HL-60 (cell line): ENCODE data around the gene JARID2.

Experiments used
- DNase-seq, 2 experiments: peaks; one replicate each; pipeline ENCODE4 v3.0.0-alpha.2; 2010 to 2020; ENCODE audit warnings: low read depth in 1 of 2, low spot score in 1 of 2
- H3K27ac ChIP-seq: fragments of 250-450 bp; sonication (Bioruptor Pico); replicated peaks from 2 replicates; pipeline ENCODE4 v1.5.1; 2020; ENCODE audit warnings: mild to moderate bottlenecking, moderate library complexity
- H3K27me3 ChIP-seq: fragments of 250-450 bp; sonication (Bioruptor Pico); 2 replicates; pipeline ENCODE4 v1.5.1; 2021; ENCODE audit warnings: mild to moderate bottlenecking, moderate library complexity; ENCODE audit not compliant: insufficient read depth, poor library complexity, severe bottlenecking
- H3K4me3 ChIP-seq: replicated peaks from 2 replicates; pipeline ENCODE4 v1.5.1; 2011; ENCODE audit warnings: mild to moderate bottlenecking, control low read depth, low read length; ENCODE audit not compliant: insufficient read depth
- GABPA ChIP-seq: IDR thresholded peaks from 2 replicates; pipeline ENCODE4 v1.6.1; 2012; ENCODE audit warnings: low read depth
- POLR2AphosphoS5 ChIP-seq: IDR thresholded peaks from 2 replicates; pipeline ENCODE4 v1.6.1; 2012; ENCODE audit warnings: low read depth
- REST ChIP-seq: IDR thresholded peaks from 2 replicates; pipeline ENCODE4 v1.6.1; 2012; ENCODE audit warnings: low read depth; ENCODE audit not compliant: insufficient replicate concordance
- SPI1 ChIP-seq: IDR thresholded peaks from 2 replicates; pipeline ENCODE4 v1.6.1; 2012; ENCODE audit warnings: low read depth, mild to moderate bottlenecking, borderline replicate concordance
- TF ChIP-seq, protein P1 (sequence below): IDR thresholded peaks from one replicate; pipeline ENCODE4 v1.5.1; 2011; ENCODE audit warnings: low read length, control low read depth, inconsistent platforms; ENCODE audit not compliant: insufficient read depth

JARID2 gene

GRCh38 chr6:15257357-15258132 lies 11.7 kb downstream of the JARID2 start:
- H3K27ac ChIP-seq = no peak overlapping the region
- no peak overlapping the region for H3K4me3 ChIP-seq
- TF ChIP-seq, protein P1, sequence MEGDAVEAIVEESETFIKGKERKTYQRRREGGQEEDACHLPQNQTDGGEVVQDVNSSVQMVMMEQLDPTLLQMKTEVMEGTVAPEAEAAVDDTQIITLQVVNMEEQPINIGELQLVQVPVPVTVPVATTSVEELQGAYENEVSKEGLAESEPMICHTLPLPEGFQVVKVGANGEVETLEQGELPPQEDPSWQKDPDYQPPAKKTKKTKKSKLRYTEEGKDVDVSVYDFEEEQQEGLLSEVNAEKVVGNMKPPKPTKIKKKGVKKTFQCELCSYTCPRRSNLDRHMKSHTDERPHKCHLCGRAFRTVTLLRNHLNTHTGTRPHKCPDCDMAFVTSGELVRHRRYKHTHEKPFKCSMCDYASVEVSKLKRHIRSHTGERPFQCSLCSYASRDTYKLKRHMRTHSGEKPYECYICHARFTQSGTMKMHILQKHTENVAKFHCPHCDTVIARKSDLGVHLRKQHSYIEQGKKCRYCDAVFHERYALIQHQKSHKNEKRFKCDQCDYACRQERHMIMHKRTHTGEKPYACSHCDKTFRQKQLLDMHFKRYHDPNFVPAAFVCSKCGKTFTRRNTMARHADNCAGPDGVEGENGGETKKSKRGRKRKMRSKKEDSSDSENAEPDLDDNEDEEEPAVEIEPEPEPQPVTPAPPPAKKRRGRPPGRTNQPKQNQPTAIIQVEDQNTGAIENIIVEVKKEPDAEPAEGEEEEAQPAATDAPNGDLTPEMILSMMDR = no peak
- no peak for TF ChIP-seq REST
- no peak for TF ChIP-seq SPI1
- TF ChIP-seq POLR2AphosphoS5 = no peak
- TF ChIP-seq GABPA = no peak
- DNase-seq = no peak
- no peaks in the 10 kb centered on the region for H3K27me3 ChIP-seq

DNA sequence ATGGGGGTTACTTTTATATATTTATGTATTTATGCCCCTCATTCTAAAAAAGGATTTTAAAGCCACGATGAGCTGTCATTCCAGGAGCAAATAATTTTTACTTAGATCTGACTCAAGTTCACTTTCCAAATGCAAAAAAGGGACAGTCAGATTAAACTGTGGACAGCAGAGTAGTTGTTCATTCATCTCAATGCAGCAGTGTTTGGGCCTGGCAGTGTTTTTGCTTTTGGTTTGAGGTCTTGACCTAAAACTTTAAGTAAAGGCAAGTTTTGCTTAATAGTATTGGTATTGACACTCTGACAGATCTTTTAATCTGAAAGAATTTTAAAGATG lies 13.9 kb downstream of the JARID2 start:
- no peak for DNase-seq
- Histone ChIP-seq H3K27me3 (no peaks in the 10 kb centered on the region), H3K27ac (no peak overlapping the region), H3K4me3 (no peak overlapping the region)
- TF ChIP-seq GABPA (no peak), SPI1 (no peak), REST (no peak), POLR2AphosphoS5 (no peak)
- TF ChIP-seq, protein P1 = no peak

DNA sequence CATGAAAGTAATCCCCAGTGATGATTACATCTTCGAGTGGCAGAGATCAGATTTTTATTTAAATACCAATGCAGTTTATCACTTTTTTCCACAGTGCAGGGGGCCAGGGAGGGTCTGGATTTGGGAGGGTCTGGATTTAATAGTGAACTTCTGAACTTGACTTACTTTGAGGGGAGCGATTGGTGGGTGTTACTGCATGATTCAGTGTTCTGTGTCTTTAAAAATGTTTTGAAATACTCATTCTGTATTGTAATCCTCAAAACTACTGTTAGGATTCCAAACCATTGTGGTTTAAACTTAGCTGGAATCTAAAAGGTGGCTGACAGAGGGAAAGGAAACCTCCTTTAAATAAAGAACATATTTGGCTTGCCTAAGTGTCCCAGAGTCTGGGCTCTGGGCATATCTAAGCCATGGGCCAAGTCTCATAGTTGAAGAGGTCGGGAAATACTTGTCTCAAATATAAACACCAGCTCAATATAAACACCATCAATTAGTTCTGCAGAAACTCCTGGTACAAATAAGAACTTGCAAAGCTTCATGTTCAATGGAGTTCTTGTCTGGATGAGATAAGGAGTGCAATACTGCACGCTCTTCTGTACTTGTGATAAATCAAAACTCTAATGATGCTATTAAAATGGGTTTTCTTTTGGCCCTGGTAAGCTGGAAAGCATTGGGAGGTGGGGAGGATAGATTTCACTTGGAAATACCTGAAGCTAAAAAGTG lies 14.4 kb downstream of the JARID2 start:
- TF ChIP-seq GABPA (no peak), SPI1 (no peak), POLR2AphosphoS5 (no peak), REST (no peak)
- TF ChIP-seq, protein P1 = no peak
- no peak for DNase-seq
- H3K4me3 ChIP-seq = no peak overlapping the region
- no peak overlapping the region for H3K27ac ChIP-seq
- H3K27me3 ChIP-seq = no peaks in the 10 kb centered on the region
